Mesenchymal stem cell (in vitro differentiated cells and primary cell): ENCODE results near the gene RALGPS1.

Experiments
- DNase-seq: peaks from one replicate; pipeline ENCODE4 v3.0.0-alpha.2; 2013
- H2AFZ ChIP-seq: one replicate; pipeline ENCODE4 v1.6.1; 2013; ENCODE audit warnings: low read depth, mild to moderate bottlenecking, control low read depth, inconsistent platforms, low read length, moderate library complexity
- H2AK5ac ChIP-seq: 2 replicates; pipeline ENCODE4 v1.6.1; 2013; ENCODE audit warnings: low read length, moderate library complexity, mild to moderate bottlenecking, inconsistent platforms; ENCODE audit not compliant: severe bottlenecking
- H2BK120ac ChIP-seq: one replicate; pipeline ENCODE4 v1.6.1; 2013; ENCODE audit warnings: low read depth, mild to moderate bottlenecking, inconsistent platforms, low read length, moderate library complexity
- H2BK12ac ChIP-seq, 2 experiments: one replicate each; pipeline ENCODE4 v1.6.1; 2013; ENCODE audit warnings: inconsistent platforms in 2 of 2, low read length in 2 of 2, mild to moderate bottlenecking in 2 of 2, moderate library complexity in 2 of 2, control low read depth in 1 of 2
- H2BK15ac ChIP-seq: one replicate; pipeline ENCODE4 v1.6.1; 2013; ENCODE audit warnings: mild to moderate bottlenecking, low read depth, inconsistent platforms; ENCODE audit not compliant: poor library complexity, severe bottlenecking
- H2BK5ac ChIP-seq: 2 replicates; pipeline ENCODE4 v1.6.1; 2013; ENCODE audit warnings: low read depth, mild to moderate bottlenecking, low read length, control low read depth, inconsistent platforms; ENCODE audit not compliant: poor library complexity, severe bottlenecking
- H3K14ac ChIP-seq, 2 experiments: one replicate each; pipeline ENCODE4 v1.6.1; 2013; ENCODE audit warnings: inconsistent platforms in 2 of 2, low read length in 2 of 2, control low read depth in 1 of 2, mild to moderate bottlenecking in 1 of 2, moderate library complexity in 1 of 2
- H3K18ac ChIP-seq, 2 experiments: one replicate each; pipeline ENCODE4 v1.6.1; 2013; ENCODE audit warnings: inconsistent platforms in 2 of 2, low read length in 2 of 2, control low read depth in 1 of 2, low read depth in 1 of 2, mild to moderate bottlenecking in 1 of 2
- H3K23ac ChIP-seq, 2 experiments: one replicate each; pipeline ENCODE4 v1.6.1; 2013; ENCODE audit warnings: inconsistent platforms in 2 of 2, low read length in 2 of 2, mild to moderate bottlenecking in 2 of 2, moderate library complexity in 2 of 2, control low read depth in 1 of 2
- H3K27ac ChIP-seq: 2 replicates; pipeline ENCODE4 v1.5.1; 2013; ENCODE audit warnings: mild to moderate bottlenecking, moderate library complexity, low read length, control low read depth, inconsistent platforms; ENCODE audit not compliant: poor library complexity, severe bottlenecking
- H3K27me3 ChIP-seq, 2 experiments: 2 replicates each; pipeline versions ENCODE4 v1.6.1 to v1.7.0; 2013; ENCODE audit warnings: low read length in 2 of 2, mild to moderate bottlenecking in 2 of 2, moderate library complexity in 2 of 2, control low read depth in 1 of 2, inconsistent platforms in 1 of 2; ENCODE audit not compliant: control insufficient read depth in 1 of 2, insufficient read depth in 1 of 2
- H3K36me3 ChIP-seq, 2 experiments: 2 replicates each; pipeline versions ENCODE4 v1.6.1 to v1.7.0; 2013; ENCODE audit warnings: low read length in 2 of 2, control low read depth in 1 of 2, inconsistent platforms in 1 of 2, low read depth in 1 of 2, mild to moderate bottlenecking in 1 of 2; ENCODE audit not compliant: insufficient read depth in 2 of 2, control insufficient read depth in 1 of 2
- H3K4ac ChIP-seq, 2 experiments: one replicate each; pipeline ENCODE4 v1.6.1; 2013; ENCODE audit warnings: inconsistent platforms in 2 of 2, low read length in 2 of 2, mild to moderate bottlenecking in 2 of 2, moderate library complexity in 2 of 2, control low read depth in 1 of 2, low read depth in 1 of 2
- H3K4me1 ChIP-seq: 2 replicates; pipeline ENCODE4 v1.6.1; 2013; ENCODE audit warnings: low read depth, low read length, control low read depth; ENCODE audit not compliant: control insufficient read depth, insufficient read depth
- H3K4me2 ChIP-seq: 2 replicates; pipeline ENCODE4 v1.6.1; 2013; ENCODE audit warnings: low read length, mild to moderate bottlenecking, inconsistent platforms; ENCODE audit not compliant: poor library complexity, severe bottlenecking
- H3K4me3 ChIP-seq, 2 experiments: 2 replicates each; pipeline versions ENCODE4 v1.5.1 to v1.7.0; 2013; ENCODE audit warnings: low read length in 2 of 2, mild to moderate bottlenecking in 2 of 2, control low read depth in 1 of 2, low read depth in 1 of 2; ENCODE audit not compliant: insufficient read depth in 1 of 2
- H3K79me1 ChIP-seq: replicated peaks from 2 replicates; pipeline ENCODE4 v1.6.1; 2013; ENCODE audit warnings: mild to moderate bottlenecking, control low read depth, low read length, inconsistent platforms; ENCODE audit not compliant: poor library complexity, severe bottlenecking
- H3K9ac ChIP-seq: 2 replicates; pipeline ENCODE4 v1.7.0; 2013; ENCODE audit warnings: mild to moderate bottlenecking, low read length, moderate library complexity
- H3K9me3 ChIP-seq: 2 replicates; pipeline ENCODE4 v1.7.0; 2013; ENCODE audit warnings: mild to moderate bottlenecking, low read length; ENCODE audit not compliant: control insufficient read depth
- H4K8ac ChIP-seq: one replicate; pipeline ENCODE4 v1.6.1; 2013; ENCODE audit warnings: inconsistent platforms, mild to moderate bottlenecking, low read length, moderate library complexity
- H4K91ac ChIP-seq: one replicate; pipeline ENCODE4 v1.6.1; 2013; ENCODE audit warnings: mild to moderate bottlenecking, low read length, inconsistent platforms
- WGBS: methylation state at CpG from one replicate; pipeline ENCODE4 v1.1.7; 2013; ENCODE audit warnings: mixed read lengths; 5-methylcytosine and 5-hydroxymethylcytosine counted together

Gene RALGPS1

DNA sequence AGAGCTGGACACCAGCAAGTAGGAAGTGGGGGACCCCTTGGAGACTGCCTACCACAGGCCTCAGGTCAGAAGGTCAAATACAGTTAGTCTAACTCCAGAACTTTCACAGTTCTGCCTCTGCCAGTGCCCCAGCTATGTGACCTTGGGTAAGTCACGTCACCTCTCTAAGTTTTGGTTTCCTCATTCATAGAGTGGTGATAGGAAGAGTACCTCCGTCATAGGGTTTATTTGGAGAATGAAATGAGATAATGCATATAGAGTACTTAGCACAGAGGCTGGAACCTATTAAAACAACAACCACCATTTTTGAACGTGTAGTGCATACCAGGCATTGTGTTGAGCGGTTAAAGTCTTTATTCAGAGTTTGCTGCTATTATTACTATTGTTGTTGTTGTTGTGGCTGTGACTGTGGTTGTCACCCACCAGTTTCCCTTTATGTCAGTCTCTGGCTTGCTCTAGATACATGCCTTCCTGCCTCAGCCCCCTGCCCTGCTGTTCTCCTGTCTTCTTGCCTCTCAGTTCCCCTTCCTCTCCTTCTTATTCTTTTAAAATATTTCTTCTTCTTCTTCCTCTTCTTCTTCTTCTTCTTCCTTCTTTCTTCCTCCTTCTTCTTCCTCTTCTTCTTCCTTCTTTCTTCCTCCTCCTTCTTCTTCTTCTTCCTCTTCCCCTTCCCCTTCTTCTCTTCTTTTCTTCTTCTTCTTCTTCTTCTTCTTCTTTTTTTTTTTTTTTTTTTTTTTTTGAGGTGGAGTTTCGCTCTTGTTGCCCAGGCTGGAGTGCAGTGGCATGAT, 67.8 kb downstream of the RALGPS1 start:
- no peak overlapping the region for H3K4me3 ChIP-seq
- no peak overlapping the region for H3K27ac ChIP-seq
- 96% methylated on average over 5 of the region's 5 CpGs for WGBS
- no peak overlapping the region for H2BK12ac ChIP-seq
- no peak overlapping the region for H3K14ac ChIP-seq
- peaks cover 3% of the 10 kb centered on the region for H3K4me1 ChIP-seq
- H2AK5ac ChIP-seq, result no peak overlapping the region
- H3K27me3 ChIP-seq, result no peaks in the 10 kb centered on the region
- no peak for DNase-seq
- no peak overlapping the region for H2BK5ac ChIP-seq
- H4K8ac ChIP-seq, result no peak overlapping the region
- no peak overlapping the region for H2BK120ac ChIP-seq
- no peaks in the 10 kb centered on the region for H3K79me1 ChIP-seq
- no peak overlapping the region for H4K91ac ChIP-seq
- H2AFZ ChIP-seq, result no peak overlapping the region
- H3K9ac ChIP-seq, result no peak overlapping the region
- no peak overlapping the region for H3K4ac ChIP-seq
- H3K36me3 ChIP-seq, result no peaks in the 10 kb centered on the region
- no peak overlapping the region for H3K23ac ChIP-seq
- H3K9me3 ChIP-seq, result peaks cover 11% of the 10 kb centered on the region
- no peak overlapping the region for H2BK15ac ChIP-seq
- H3K4me2 ChIP-seq, result no peak overlapping the region
- H3K18ac ChIP-seq, result no peak overlapping the region

DNA sequence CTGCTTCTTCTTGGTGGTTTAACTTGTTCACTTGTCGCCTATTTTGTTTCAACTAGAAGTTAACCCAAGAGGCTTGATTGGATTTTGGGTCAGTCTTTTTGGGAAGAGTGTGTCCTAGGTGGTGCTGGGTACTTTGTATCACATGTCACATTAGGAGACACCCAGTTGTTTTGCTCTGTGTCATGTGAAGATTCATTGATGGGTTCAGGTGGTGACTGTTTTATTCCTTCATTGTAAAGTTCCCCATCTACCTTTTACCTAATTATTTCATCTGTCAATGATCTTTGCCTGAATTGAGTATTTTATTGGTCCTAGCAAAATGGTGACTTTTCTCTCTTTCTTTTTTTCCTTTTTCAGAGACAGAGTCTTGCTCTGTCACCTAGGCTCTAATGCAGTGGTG, 69.2 kb downstream of the RALGPS1 start:
- H3K18ac ChIP-seq, result no peak overlapping the region
- no peak overlapping the region for H3K14ac ChIP-seq
- H2AFZ ChIP-seq, result no peak overlapping the region
- no peak overlapping the region for H3K27ac ChIP-seq
- WGBS, result 91% methylated on average over 1 of the region's 1 CpG
- H2BK120ac ChIP-seq, result no peak overlapping the region
- no peak overlapping the region for H4K8ac ChIP-seq
- no peak overlapping the region for H2BK15ac ChIP-seq
- no peak overlapping the region for H3K9ac ChIP-seq
- H2BK5ac ChIP-seq, result no peak overlapping the region
- no peaks in the 10 kb centered on the region for H3K36me3 ChIP-seq
- no peak overlapping the region for H3K4me2 ChIP-seq
- H4K91ac ChIP-seq, result no peak overlapping the region
- no peak overlapping the region for H3K4me3 ChIP-seq
- no peaks in the 10 kb centered on the region for H3K27me3 ChIP-seq
- peaks cover 3% of the 10 kb centered on the region for H3K4me1 ChIP-seq
- no peak overlapping the region for H3K23ac ChIP-seq
- H2BK12ac ChIP-seq, result no peak overlapping the region
- no peaks in the 10 kb centered on the region for H3K79me1 ChIP-seq
- H2AK5ac ChIP-seq, result no peak overlapping the region
- no peak for DNase-seq
- H3K9me3 ChIP-seq, result peaks cover 11% of the 10 kb centered on the region
- H3K4ac ChIP-seq, result no peak overlapping the region

DNA sequence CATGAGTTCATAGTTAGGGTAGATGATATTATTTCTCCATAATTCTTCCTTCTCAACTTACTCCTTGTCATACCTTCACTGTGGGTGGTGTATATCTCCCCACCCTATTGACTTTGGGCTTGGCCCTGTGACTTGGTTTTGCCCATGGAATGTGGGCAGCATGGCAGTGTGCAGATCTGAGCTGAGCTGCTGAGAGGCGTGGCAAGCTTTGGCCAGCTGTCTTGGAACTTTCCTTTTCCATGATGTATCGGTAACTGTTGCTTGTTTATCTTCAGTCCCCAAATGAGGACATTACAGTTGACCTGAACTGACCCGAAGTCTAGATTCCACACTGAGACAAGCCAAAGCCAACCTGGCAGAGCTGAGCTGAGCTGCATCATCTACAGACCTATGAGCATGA, 70.4 kb downstream of the RALGPS1 start:
- Histone ChIP-seq H2BK120ac (no peak overlapping the region), H3K4me2 (no peak overlapping the region), H3K4me1 (peaks cover 3% of the 10 kb centered on the region), H3K23ac (no peak overlapping the region), H3K9ac (no peak overlapping the region), H3K14ac (peak overlapping the region in 1 of 2 experiments; percentile 23), H4K8ac (peak overlapping the region; percentile 35), H3K4ac (no peak overlapping the region), H2BK12ac (no peak overlapping the region), H3K27me3 (peaks cover 0 to 9% of the 10 kb centered on the region in 2 experiments), H3K36me3 (no peaks in the 10 kb centered on the region), H2BK15ac (no peak overlapping the region), H3K27ac (no peak overlapping the region), H3K9me3 (peaks cover 11% of the 10 kb centered on the region), H3K4me3 (no peak overlapping the region), H2BK5ac (no peak overlapping the region), H2AK5ac (no peak overlapping the region), H4K91ac (no peak overlapping the region), H3K79me1 (no peaks in the 10 kb centered on the region), H3K18ac (no peak overlapping the region), H2AFZ (no peak overlapping the region)
- peak; percentile 22 for DNase-seq
- WGBS, result 72% methylated on average over 3 of the region's 3 CpGs

DNA sequence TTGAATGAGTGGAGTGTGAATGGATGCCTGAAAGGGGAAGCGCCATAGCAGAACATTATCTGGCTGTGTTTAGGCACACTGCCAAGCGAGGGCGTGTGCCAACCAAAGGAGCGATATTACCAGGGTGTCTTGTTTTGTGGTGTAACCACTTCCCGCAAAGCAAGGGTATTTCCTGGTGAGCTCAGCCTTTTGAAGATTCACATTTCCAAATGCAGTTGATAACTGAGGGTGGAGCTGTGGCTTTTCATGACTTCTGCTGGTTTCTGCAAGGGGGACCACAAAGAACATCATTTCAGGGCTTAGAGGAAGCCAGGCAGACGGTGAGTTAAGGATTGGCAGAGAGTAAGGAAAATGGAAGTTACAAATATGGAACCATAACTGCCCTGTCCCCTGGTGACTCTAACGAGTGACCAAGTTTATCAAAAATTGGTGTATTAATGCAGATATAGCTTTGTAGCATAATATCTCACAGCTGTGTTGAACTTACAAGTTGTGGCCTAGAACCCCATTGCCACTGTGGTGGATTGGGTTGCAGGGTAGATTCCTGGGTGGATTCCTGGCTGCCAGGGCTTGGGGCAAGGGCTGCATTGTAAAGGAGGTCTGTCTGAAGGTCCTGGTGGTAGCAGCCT, 71.4 kb downstream of the RALGPS1 start:
- Histone ChIP-seq H3K14ac (no peak overlapping the region), H3K27me3 (peaks cover 6 to 18% of the 10 kb centered on the region in 2 experiments), H3K4me2 (no peak overlapping the region), H3K18ac (no peak overlapping the region), H3K4me3 (peak overlapping the region in 1 of 2 experiments; percentile 7), H3K79me1 (no peaks in the 10 kb centered on the region), H3K27ac (no peak overlapping the region), H2AFZ (no peak overlapping the region), H3K4me1 (peaks cover 4% of the 10 kb centered on the region), H2AK5ac (no peak overlapping the region), H3K9me3 (peaks cover 11% of the 10 kb centered on the region), H2BK120ac (no peak overlapping the region), H3K23ac (no peak overlapping the region), H3K4ac (no peak overlapping the region), H4K8ac (no peak overlapping the region), H3K36me3 (no peaks in the 10 kb centered on the region), H2BK5ac (no peak overlapping the region), H2BK15ac (no peak overlapping the region), H4K91ac (no peak overlapping the region), H2BK12ac (no peak overlapping the region), H3K9ac (no peak overlapping the region)
- 86% methylated on average over 7 of the region's 7 CpGs for WGBS
- DNase-seq, result peak; percentile 15
